Measurements from ENCODE around the gene LASP1.

Gene LASP1

DNA sequence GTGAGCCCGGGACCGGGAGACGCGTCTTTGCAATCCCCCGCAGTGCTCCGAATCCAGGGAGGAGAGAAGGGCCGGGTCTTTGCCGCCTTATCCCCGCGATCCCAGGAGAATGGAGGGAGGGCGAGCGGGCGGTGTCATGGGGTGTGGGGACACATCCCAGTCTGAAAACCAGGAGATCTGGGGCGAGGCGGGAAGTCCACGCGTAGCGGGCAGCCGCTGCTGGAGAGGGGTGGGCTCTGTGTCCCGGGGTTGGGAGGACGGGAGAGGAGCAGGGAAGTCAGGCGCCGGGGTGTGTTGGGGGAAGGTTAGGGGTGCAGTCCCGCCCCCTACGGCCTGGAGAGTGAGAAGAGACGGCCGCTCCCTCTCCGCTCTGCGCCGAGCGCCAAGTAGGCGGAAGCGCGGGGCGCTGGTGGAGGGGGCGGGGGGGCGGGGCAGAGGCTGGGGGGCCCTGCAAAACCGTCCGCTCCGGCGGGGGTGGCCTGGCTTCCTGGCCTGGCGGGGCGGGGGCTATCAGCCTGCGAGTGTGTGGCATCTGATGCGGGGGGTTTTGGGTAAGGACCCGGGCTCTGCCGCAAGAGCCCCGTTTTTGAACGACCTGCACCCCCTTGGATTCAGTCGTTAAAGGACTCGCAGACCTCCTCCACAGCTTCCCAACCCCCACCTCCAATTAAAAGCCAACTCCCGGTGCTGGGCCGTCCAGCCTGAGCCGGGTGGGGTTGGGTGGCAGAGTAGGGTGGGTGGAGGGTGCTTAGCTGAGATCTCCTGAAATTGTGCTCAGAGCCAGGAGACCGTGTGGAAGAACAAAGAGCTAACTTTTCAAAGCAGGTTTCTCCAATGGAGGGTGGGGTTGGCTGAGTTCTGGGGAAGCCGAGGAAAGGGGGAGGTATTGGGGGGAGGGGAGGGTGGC is 654 bp downstream of the LASP1 start:
- DNase-seq: peak; percentile 78

DNA sequence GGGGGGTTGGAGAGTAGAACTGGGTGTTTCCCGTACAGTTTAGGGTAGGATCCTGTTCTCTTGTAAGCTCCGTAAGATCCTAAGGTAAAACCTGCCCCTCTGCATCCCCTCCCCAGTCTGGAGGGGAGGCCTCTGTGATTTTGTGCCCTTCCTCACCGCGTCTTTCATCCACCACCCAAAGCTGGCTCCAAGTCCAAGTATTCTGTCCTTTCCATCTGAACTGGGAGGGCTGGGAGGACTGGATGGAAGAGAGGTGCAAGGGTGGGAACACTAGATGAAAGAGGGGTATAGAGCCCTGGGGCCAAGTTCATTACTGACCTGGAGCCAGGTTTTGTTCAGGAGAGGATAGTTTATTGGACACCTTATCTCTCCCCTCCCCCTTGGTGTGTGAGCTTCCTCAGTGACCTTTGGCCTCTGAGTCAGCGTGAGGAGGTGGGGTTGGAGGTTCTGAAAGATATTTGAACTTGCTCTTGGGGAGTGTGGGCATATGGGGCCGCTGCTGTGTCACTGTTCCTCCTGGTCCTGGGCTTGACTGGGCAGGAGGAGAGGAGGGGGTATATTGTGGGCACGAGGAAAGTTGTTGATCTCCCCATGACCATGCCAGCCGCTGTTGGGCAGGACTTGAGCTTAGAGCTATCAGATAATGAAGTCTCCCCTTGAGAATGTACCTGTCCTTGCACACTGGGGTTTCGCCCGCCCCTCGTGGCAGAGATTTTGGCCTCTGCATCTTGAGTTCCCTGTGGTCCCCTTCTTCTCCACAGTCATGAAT is 1.6 kb downstream of the LASP1 start:
- peak; percentile 87 for DNase-seq

DNA sequence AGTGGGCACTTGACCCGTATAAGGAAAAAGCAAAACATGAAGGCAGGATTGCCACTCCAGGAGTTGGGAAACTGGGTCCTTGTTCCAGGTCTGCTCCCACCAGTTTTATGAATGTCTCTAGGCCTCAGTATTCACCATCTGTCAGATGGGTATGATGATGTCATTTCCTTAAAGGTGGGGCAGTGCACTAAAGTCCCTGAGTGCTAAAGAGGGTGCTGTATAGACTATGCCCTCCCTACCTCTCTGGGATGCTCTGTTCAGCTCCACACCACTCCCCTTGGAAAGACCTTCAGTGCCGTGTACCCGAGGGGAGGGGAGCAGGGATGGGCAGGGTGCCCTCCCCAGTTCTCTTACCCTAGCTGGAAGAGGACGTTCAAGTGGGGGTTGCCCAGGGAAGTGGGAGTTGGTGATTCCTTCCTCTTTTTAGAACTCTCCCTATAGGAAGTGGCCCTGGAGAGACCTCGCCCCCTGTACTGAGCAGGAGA is 2.2 kb downstream of the LASP1 start:
- DNase-seq: no peak

DNA sequence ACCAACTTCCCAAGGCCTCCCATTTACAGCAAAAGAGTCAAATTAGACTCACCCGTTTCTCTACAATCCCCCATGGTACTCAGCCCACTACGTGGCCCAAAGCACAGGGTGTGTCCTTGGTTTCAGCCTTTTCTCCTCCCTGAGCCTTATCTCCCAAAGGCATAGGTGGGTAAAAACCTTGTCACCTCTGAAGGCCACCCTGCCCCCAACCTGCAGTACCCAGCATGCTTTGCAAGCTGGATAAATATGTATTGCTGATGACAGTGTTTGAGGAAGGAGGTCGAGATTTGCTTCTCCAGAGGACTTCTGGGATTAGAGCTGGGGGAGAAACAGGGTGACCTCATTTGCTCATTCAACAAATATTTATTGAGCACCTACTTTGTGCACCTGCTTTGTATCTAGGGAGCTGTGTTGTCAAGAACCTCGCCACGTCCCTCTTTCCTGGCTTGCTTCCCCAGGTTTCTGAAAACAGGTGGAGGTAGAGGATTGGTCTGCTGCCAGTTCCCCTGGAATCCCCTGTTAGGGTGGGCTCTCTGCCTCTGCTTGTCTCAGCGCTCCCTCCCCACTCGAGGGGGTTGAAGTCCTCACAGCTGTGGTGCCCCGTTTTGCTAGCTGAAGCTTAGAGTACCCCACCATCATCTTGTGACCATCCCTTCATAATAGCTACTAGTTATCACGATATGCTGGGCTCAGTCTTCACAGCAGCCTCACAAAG is 3.0 kb downstream of the LASP1 start:
- peak; percentile 38 for DNase-seq

DNA sequence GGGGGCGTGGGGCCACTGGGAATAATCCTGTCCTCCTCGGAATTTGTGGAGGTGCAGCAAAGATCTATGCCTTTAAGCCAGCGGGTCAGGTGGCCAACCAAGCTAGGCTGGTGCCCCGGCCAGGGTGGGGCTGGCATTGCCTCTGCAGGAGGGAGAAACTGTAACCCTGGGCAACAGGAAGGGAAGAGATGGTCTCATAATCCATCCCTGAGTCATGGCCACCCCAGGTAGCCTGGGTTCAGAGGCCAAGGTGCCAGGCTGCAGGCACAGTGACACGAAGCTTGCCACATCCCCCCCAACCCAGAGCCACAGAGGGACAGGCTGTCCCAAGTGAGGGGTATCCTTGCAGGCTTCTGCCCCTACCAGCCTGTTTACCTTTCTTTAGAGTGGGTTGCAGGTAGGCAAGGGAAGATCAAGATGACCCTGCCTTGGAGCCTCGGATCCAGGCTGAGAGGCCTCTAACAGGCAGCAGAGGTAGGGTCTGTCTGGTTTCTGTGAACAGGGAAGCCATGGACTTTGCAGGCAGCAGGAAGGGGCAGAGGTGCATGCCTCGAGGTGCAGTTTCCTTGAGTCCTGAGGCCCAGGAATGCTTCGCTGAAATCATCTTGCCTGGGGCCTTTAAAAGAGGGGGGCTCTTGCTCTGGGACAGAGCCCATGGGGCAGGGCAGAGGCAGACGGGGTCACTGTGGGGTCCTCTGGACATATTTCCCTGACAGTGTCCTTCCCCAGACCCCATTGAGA is 4.0 kb downstream of the LASP1 start:
- no peak for DNase-seq

DNA sequence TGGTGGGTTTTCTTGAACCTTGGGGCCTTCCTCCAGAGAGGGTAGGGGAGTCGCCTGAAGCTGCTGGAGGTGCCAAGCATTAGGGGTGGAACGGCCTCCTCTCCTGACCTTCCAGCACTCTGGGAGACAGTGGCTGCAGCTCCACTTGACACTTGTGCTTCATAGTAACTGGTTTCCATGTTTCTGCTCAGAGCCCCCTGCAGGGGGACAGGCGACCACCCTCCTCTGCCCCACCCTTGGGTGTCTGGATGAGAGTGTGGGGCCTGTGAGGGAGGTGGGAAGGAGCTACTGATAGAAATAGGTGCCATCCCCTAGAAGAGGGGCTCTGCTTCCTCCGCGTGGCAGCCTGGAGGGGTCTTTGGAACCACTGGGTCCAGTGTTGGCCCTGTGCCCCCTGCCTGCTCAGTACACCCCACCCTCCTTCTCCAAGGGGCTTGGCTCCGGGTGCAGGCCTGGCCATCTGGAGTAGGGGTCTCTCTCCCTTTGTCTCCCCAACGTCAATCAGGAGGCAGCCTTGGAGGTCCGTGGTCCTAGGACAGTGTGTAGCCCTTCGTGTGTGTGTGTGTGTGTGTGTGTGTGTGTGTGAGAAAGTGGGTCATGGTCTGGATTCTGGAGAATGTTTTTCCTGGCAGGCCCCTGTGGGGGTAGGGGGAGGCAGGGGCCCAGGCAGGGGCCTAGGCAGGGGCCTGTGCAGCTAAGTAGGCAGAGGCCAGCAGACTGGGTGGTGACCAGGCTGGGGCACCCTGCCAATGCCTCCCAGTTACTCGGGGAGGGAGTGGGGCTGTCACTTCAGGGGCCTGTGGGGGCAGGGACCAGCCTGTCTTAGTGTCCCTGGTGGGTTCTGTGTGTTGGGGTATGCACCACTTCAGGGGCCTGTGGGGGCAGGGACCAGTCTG is 4.9 kb downstream of the LASP1 start:
- DNase-seq: no peak

DNA sequence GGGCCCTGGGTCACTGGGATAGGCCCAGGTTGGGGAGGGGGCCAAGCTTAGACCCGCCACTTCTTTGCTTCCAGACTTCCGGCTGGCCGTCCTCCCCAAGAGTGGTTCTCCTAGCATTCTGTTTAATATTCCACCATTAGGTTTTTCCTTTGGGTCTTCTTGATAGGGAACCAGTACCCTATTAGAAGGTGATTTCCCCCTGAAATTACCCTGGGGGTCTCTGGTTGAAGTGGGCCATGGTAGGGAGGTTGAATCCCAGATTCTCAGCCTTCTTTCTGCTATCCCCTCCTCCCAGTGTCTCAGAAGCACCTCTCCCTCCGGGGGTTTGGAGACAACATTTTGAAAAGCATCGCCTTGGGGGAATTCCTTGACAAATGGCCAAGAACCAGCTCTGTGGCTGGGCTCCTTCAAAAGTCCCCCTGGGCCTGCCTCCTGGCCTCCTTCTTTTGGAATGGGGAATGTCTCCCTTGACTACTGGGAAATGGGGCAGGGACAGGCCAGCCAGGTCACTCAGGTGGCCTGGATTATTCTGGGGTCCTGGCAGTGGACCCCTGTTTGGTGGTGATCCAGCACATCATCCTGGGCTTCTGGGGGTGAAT is 5.7 kb downstream of the LASP1 start:
- DNase-seq: no peak

DNA sequence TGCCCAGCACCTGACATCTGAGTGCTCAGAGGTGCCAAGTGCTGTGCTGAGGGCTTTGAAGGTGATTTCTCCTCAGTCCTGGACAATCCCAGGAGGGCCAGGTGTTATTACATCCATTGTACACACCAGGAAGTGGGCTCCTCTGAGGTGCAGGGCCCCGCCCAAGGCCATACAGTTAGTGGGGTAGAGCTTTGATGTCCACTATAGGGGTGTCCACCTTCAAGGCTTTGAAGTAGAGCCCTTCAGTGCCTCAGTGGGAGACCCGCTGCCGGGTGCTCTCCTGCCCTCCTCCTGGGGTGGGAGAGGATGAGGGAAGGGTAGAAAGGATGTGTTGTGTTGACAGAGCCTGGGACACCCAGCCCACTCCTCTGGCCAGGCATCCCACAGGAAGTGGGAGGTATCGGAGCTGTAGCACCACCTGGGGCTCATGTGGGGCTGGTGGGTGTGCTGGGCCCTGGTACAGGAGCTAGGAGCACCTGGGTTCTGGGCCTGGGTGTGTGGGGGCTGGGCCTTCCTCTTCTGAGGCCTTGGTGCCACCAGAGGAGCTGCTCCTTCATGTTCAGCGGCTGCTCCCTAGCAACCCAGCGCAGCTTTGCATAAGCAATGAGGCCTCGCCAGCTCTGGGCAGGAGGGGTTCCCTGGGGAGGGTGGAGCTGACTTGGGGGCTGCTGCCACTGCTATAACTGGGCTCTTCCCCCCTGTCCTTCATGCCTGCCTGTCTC is 7.4 kb downstream of the LASP1 start:
- no peak for DNase-seq

DNA sequence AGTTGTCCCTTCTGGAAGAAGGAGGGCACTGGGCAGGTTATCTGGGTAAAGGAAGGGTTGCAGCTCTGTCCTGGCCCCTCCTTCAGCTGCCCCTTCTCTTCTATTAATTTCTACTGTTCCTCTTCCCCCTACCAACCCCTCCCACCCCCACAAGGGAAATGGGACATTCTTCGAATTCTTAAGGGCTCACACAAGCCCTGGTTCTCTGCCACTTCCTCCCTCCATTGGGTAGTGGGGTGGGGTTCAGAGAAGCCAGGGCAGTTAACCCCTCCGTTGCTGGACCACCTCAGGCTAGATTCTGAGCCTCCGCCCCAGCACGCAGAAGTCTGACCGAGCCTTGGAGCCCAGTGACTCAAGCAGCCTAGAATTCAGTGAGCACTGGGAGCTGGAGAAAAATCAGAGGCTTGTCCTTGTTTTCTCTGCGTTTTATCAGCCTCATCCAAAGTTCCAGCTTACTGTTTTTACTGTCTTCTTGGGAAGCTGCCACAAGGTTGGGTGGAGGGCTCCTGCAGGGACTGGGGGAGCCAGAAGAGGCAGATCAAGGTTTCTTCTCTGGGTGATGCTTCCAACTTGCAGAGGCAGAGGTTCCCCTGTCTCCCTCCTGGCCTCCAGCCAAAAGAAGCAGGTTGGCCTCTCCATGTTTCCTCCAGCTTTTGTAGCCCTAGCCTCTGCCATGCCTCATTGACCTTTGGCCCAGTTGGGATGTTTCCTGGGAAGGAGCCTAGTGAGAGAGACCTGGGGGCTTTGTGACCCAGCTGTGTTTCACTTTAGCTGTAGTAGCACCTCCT is 10.2 kb downstream of the LASP1 start:
- no peak for DNase-seq

DNA sequence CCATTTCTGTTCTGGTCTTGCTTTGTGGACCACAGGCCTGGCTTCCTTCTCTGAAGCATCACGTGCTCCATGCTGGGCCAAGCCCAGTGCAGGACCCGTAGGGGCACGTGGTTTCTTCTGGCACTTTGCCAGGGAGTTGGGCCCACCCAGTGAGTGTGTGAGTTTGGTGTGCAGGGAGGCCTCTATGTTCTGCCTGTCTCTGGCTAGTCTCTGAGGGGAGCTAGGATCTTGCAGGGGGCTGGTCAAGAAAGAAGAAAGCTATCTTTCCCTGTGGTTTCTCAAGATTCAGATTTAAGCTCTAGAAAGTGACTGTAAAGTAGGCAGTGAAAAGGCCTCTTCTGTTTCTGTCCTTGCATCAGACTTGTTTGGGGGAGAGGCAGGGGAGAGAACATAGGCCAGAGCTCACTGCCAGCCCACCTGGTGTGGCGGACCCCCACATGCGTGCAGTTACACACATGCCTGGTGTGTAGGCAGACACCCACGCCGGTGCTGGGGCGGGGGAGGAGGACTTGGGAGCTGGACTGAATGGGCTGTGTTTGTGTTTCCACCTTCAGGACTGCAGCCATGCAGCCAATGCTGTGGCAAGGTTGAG is 11.8 kb downstream of the LASP1 start:
- DNase-seq: peak; percentile 68

DNA sequence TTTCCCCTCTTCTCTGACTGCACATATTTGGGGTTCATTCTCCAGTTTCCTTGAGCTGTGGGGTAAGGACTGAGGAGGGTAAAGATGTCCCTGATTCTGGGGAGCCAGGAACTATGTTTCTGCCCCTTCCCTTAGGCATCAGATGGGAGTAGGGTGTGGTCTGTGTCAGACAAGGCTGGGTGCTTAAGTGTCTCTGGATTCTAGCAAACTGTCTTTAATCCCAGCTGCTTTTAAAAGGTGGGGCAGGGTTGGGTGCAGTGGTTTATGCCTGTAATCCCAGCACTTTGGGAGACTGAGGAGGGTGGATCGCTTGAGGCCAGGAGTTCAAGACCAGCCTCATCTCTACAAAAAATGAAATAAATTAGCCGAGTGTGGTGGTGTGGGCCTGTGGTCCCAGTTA is 13.0 kb downstream of the LASP1 start:
- no peak for DNase-seq

DNA sequence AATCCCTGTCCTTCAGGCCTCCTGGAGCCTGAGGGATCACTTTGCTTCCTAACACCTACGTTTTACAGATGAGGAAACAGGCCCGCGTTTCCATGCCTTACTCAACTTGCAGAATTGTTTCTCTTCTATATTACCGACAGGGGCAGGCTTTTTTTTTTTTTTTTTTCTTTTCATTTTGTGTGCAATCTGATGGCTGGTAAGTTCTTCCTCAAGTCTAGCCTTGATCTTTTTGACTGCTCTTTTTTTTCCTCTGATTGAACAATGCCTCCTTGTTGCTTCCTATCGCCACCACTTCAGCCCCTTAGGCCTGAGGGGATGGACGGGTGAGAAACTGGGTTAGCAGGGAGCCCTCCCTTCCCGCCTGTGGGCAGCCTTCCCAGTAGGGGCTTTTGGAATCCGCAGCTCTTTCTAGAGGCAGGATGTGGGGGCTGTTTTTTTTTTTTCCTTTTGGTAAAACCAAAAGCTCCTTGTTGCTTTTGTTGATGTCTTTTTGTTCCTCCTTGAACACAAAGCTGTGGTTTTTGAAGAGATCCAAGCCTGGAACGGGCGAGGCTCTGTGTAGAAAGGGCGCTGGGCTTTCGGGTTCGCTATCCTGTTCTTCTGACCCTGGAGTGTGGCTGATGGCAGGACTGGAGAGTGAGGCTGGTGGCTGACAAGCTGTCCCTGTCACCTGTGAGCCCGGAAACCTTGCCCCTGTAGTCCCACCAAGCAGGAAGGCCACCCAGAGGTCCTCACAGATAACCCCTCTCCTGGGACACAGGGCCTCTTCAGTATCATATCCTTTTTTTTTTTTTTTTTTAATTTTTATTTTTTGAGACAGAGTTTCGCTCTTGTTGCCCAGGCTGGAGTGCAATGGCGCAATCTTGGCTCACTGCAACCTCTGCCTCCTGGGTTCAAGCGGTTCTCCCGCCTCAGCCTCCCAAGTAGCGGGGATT is 14.0 kb downstream of the LASP1 start:
- no peak for DNase-seq

DNA sequence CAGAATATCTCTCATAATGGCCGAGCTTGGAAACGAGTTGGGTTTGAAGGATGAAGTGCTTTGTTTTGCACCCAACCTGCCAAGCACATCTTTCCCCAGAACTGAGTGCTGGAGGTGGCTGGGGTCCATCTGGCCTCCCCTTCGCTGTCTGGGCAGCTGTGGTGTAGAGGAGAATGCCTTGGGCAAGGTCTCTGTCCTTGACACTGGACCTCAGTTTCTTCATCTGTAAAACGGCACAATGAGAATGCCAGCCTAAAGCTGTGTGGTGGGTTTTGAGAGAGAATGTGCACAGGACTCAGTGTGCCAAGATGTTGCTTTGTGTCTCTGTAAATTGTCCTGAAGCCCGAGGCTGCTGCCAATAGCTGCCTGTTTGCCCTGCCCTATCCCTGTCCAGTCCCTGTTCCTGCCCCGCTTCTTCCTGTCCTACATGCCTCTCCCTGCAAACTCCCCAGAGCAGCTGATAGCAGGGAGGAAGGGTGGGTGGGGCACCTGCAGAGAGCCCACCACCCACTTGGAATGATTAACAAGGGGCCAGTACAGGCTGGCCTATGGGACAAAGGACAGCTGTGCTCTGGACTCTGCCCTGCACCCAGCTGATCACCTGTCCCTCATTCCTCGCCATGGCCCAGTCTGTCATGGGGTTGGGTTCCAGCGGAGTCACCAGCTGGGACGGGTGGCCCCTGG is 15.3 kb downstream of the LASP1 start:
- DNase-seq: no peak

DNA sequence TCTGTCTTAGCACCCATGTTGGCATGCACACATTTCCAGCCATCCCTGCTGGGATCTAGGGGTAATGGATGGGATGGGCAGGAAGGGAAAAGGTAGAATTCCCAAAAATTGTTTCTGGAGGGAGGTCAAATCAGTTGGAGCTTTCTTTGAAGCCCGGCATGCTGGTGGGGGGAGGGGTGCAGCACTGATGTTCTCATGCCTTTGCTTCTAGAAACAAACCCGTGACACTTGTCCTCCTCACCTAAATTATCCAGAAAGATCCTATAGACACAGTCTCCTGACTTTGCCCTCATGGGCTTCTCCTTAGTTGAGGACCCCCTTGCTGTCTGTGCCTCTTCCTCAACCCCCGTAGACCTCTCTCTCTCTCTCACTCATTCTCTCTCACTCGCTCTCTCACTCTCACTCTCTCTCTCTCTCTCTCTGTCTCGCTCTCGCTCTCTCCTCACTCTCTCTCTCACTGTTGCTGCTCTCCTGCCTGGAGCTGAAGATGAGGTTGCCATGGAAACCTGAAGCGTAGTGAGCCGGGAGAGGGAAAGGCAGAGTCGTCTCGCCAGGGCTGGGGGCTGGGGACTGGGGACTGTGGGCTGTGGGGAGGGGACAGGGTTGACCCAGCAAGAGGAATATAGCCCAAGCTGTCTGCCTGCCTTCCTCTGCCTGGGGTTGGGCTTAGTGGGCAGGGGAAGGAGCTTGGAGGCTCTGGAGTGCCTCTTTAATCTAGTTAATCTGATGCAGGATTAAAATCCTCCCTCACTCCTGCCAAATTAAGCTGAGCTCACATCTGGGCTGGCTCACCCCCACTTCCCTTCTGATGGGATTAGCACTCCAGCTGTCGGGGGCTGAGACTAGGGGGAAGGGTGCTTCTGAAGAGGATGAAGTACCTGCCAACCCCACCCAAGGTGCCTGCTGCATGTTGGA is 16.1 kb downstream of the LASP1 start:
- no peak for DNase-seq

DNA sequence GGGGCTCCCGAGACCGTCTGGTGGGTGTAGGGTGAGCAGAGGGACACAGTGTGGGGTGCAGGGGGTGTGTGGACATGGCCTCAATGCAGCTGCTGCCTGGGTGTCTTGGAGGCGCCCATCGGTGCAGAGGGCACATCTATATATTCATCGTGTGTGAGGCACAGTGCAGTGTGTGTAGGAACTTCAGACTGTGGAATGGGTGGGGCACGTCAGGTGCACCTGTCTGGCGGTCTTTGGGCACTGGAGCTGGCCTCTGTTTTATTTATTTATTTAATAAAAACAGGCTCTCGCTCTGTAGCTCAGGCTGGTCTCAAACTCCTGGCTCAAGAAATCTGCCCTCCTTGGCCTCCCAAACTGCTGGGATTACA is 16.8 kb downstream of the LASP1 start:
- DNase-seq: no peak

DNA sequence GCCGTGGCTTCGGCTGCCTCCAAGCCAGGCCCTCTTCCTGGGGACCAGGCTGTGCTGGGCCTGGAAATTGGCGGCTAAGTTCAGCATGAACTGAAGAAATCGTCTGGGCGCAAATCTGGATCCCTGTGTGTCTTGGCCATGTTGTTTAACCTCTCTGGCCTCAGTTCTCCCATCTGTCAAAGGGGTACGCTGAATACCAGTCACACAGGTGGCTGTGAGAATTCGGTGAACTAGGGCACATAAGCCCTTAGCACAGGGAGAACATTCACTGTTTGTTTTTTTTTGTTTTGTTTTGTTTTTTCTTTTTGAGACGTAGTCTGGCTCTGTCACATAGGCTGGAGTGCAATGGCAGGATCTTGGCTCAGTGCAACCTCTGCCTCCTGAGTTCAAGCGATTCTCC is 19.0 kb downstream of the LASP1 start:
- no peak for DNase-seq
